Measurements from ENCODE around the gene ZCCHC2. TPM values are rescaled to one million over a fixed set of nuclear protein-coding genes. Genes with fewer than 3 reads are reported as not detected.

ZCCHC2 gene
- total and polyA plus RNA-seq, 2 of the 13 experiments (the other 11 are each of a cell fraction or from before 2014, with no cell fraction given), result 62.5 to 76.1 TPM

DNA sequence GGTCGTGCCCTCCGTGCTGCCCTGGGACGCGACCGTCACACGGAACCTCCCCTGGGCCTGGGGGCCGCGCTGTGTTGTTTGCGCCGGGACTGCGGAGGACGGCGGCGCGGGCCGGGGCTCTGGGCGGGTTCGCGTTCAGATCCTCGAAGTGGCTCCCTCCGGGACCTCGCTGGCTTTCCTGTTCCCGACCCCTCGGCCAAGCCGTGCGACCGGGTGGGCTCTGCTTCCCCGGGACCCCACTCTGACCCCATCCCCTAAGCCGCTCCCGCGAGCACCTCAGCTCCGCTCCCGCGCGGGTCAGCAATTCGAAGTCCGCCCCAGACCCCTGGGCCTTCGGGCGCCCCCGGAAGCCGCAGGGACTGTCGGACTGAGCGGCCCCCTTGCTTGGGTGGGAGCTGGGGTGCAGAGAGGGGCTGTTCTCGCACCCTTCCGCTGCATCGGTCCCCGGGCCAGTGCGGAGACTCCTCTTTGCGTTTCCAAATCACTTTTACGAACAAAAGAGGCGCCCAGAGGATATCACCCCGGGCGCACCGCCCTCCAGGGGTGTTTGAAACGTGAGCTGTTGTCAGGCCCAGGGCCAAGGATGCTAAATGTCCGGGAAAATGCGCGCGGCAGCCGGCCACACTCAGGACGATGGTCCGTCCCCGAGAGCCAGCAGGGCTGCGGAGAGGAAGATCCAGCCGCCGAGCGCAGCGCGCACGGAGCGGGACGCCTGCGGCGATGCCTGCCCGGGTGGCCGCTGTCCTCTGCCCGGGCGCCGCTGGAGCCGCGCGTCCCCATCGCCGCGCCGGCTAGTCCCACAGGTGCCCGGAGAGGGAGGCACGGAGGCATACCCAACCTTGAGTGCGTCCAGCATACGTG, 73.5 kb downstream of the ZCCHC2 start (continued):
- TF ChIP-seq DZIP1 (CRISPR knock-in tag; IDR thresholded peaks at IDR 0.05), result no peak
- peak; percentile 25; the same call in 1 of the 2 replicates for TF ChIP-seq ZNF687 (CRISPR knock-in tag; IDR thresholded peaks at IDR 0.05)
- TF ChIP-seq EZH2 (conservative IDR thresholded peaks at IDR 0.05; ENCODE audit: low read depth, low read length), result peak; percentile 48; the same call in 1 of the 2 replicates
- TF ChIP-seq, protein P1, sequence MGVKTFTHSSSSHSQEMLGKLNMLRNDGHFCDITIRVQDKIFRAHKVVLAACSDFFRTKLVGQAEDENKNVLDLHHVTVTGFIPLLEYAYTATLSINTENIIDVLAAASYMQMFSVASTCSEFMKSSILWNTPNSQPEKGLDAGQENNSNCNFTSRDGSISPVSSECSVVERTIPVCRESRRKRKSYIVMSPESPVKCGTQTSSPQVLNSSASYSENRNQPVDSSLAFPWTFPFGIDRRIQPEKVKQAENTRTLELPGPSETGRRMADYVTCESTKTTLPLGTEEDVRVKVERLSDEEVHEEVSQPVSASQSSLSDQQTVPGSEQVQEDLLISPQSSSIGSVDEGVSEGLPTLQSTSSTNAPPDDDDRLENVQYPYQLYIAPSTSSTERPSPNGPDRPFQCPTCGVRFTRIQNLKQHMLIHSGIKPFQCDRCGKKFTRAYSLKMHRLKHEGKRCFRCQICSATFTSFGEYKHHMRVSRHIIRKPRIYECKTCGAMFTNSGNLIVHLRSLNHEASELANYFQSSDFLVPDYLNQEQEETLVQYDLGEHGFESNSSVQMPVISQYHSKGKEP (CRISPR knock-in tag; IDR thresholded peaks at IDR 0.05), result no peak
- no peak for TF ChIP-seq SYNCRIP (IDR thresholded peaks at IDR 0.05; ENCODE audit: insufficient read depth, low read depth, low read length)
- TF ChIP-seq HOXA7 (CRISPR knock-in tag; IDR thresholded peaks at IDR 0.05), result no peak
- TF ChIP-seq DR1 (CRISPR knock-in tag; IDR thresholded peaks at IDR 0.05), result no peak
- TF ChIP-seq, protein P2, sequence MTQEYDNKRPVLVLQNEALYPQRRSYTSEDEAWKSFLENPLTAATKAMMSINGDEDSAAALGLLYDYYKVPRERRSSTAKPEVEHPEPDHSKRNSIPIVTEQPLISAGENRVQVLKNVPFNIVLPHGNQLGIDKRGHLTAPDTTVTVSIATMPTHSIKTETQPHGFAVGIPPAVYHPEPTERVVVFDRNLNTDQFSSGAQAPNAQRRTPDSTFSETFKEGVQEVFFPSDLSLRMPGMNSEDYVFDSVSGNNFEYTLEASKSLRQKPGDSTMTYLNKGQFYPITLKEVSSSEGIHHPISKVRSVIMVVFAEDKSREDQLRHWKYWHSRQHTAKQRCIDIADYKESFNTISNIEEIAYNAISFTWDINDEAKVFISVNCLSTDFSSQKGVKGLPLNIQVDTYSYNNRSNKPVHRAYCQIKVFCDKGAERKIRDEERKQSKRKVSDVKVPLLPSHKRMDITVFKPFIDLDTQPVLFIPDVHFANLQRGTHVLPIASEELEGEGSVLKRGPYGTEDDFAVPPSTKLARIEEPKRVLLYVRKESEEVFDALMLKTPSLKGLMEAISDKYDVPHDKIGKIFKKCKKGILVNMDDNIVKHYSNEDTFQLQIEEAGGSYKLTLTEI (CRISPR knock-in tag; conservative IDR thresholded peaks at IDR 0.05), result no peak
- no peak for TF ChIP-seq ZNF124 (CRISPR knock-in tag; IDR thresholded peaks at IDR 0.05)
- TF ChIP-seq, protein P3, sequence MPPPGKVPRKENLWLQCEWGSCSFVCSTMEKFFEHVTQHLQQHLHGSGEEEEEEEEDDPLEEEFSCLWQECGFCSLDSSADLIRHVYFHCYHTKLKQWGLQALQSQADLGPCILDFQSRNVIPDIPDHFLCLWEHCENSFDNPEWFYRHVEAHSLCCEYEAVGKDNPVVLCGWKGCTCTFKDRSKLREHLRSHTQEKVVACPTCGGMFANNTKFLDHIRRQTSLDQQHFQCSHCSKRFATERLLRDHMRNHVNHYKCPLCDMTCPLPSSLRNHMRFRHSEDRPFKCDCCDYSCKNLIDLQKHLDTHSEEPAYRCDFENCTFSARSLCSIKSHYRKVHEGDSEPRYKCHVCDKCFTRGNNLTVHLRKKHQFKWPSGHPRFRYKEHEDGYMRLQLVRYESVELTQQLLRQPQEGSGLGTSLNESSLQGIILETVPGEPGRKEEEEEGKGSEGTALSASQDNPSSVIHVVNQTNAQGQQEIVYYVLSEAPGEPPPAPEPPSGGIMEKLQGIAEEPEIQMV (CRISPR knock-in tag; IDR thresholded peaks at IDR 0.05; ENCODE audit: low read depth), result no peak
- TF ChIP-seq ETV5 (CRISPR knock-in tag; IDR thresholded peaks at IDR 0.05; ENCODE audit: borderline replicate concordance), result no peak
- no peak for TF ChIP-seq ZFP36 (IDR thresholded peaks at IDR 0.05; ENCODE audit: borderline replicate concordance, low read depth, low read length, partially characterized antibody)
- TF ChIP-seq STAG1 (CRISPR knock-in tag; IDR thresholded peaks at IDR 0.05), result peak; percentile 7; the same call in 1 of the 2 replicates
